Muscle of leg (tissue), 11 donors: Measurements from ENCODE around the gene GK. TPM values are rescaled to one million over a fixed set of nuclear protein-coding genes. Genes with fewer than 3 reads are reported as not detected.
A peak's percentile ranks its signal among the peaks of the same experiment; 100 is the strongest.
"Not testable (repeated sequence)": the region's sequence is repeated elsewhere in the genome, so short reads cannot be mapped to it uniquely, and the experiment has no call there.

ENCODE experiments used
- DNase-seq: peaks from one replicate; pipeline ENCODE4 v3.0.0; 2013
- H3K27ac ChIP-seq: one replicate; pipeline ENCODE4 v1.5.1; 2013; ENCODE audit warnings: mild to moderate bottlenecking, low read length, control low read depth
- H3K27me3 ChIP-seq: one replicate; pipeline ENCODE4 v1.6.1; 2013; ENCODE audit warnings: low read length; ENCODE audit not compliant: control insufficient read depth, insufficient read depth
- H3K36me3 ChIP-seq: one replicate; pipeline ENCODE4 v1.6.1; 2013; ENCODE audit warnings: low read length; ENCODE audit not compliant: control insufficient read depth, insufficient read depth
- H3K4me1 ChIP-seq: one replicate; pipeline ENCODE4 v1.6.1; 2013; ENCODE audit warnings: low read length; ENCODE audit not compliant: control insufficient read depth, insufficient read depth
- H3K4me3 ChIP-seq: one replicate; pipeline ENCODE4 v1.5.1; 2013; ENCODE audit warnings: low read length, control low read depth
- H3K9me3 ChIP-seq: replicated peaks from 2 replicates; pipeline ENCODE4 v1.6.1; 2013; ENCODE audit warnings: low read depth, low read length; ENCODE audit not compliant: control insufficient read depth
- WGBS: methylation state at CpG from one replicate; pipeline ENCODE4 v1.1.5; 2013; ENCODE audit warnings: missing lambda C conversion rate; ENCODE audit not compliant: insufficient coverage; 5-methylcytosine and 5-hydroxymethylcytosine counted together
- polyA plus RNA-seq, 8 donors: library from polyadenylated mRNA; unstranded; fragments of 120-200 nt; gene quantifications; one replicate each; pipeline versions ENCODE4 v1.2.1 to v1.2.3, GENCODE V29; 2013; ENCODE audit warnings: inconsistent platforms in 1 of 8, low replicate concordance in 1 of 8; ENCODE audit not compliant: insufficient read length in 8 of 8, insufficient read depth in 1 of 8
- total RNA-seq: library from RNA; stranded (reverse); fragments of 120-200 nt; gene quantifications from one replicate; pipeline ENCODE4 v1.2.4, GENCODE V29; 2013

GK gene
- total and polyA plus RNA-seq, 9 donors: 3.3 to 9.7 (median 4.2) TPM

DNA sequence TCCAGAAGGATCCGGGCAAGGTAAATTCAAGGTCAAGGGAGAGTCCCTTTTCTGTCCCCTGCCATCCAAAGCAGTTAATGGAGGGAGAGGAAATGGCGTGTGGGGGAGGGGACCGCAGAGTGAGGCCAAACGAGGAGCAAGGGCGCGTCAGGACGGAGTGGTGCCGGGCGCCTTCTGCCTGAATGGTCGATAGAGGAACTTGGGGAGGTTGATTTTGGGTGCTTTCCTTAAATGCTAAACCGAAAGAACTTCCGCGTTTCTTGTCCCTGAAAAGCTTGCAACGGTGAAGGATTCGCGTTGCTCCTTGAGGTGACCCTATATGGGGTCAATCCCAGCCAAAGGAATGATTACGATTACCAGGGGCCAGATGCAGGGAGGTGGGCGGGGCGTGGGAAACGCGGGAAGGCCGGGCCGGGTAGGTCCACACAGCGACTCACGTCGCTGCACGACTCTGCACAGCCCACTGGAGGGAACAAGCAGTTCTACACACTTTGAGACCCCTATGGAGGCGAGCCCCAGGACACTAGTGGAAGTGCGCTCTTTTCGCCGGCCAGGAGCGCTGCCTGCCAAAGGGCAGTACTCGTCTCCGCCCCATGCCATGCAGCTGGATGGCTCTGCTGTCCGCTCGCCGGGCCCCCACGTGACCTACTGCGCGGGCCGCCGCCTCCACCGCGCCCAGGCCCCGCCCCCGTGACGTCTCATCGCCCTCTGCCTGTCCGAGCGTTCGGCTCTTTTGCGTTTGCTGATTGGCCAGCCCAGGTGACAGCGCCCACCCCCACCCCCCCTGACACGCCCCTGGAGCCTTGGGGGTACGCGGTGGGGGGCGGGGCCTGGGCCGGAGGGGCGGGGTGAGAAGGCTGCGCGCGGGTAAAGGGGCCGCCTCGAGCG lies 452 bp upstream of the GK start:
- Histone ChIP-seq H3K27me3 (peaks cover 2% of the 10 kb centered on the region), H3K36me3 (no peaks in the 10 kb centered on the region), H3K4me3 (peak overlapping the region; percentile 70), H3K4me1 (peaks cover 4% of the 10 kb centered on the region), H3K27ac (peak overlapping the region; percentile 79), H3K9me3 (no peaks in the 10 kb centered on the region)
- peak; percentile 96 for DNase-seq
- WGBS: 19% methylated on average over 57 of the region's 65 CpGs

DNA sequence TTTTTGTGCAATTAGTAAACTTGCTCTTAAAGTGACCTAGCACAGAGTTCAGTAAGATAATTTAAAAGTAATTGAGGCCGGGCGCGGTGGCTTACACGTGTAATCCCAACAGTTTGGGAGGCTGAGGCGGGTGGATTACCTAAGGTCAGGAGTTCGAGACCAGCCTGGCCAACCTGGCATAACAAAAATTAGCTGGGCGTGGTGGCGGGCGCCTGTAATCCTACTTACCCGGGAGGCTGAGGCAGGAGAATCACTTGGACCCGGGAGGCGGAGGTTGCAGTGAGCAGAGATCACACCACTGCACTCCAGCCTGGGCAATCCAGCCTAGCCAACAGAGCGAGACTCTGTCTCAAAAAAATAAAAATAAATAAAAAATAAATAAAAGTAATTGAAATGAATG lies 1.2 kb downstream of the GK start:
- not testable (repeated sequence) for DNase-seq, H3K4me3 ChIP-seq, H3K36me3 ChIP-seq, H3K4me1 ChIP-seq, H3K9me3 ChIP-seq, H3K27ac ChIP-seq, H3K27me3 ChIP-seq
- 78% methylated on average over 5 of the region's 13 CpGs for WGBS

DNA sequence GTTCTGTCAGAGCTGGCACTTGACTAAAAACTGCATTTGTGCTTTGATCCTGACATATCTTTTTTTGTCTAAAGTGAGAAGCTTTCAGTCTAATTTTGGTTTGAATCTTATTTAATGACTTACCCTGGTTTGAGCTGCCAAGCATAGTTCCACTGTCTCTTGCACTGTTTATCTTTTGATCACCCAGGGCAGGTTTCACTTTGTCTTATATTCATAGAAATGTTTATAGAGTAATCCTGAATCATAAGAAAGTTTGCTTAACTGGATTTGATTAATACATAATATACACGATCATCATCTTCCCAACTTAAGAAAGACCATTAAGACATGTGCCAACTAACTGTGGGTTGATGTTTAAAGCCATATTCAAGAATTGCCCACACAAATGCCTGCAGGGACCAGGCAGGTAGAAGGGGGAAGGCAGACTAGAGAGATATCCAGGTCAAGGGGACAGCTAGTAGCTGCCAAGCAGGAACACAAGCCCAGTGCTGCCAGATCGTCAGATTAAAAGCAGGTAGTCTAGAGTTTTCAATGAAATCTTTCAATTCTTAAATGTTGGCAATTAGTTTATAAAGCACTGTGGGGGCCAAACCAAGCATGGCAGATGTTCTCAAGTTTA lies 1.9 kb downstream of the GK start:
- no peaks in the 10 kb centered on the region for H3K9me3 ChIP-seq
- DNase-seq: no peak
- H3K4me1 ChIP-seq: peaks cover 4% of the 10 kb centered on the region
- H3K4me3 ChIP-seq: no peak overlapping the region
- H3K36me3 ChIP-seq: no peaks in the 10 kb centered on the region
- peaks cover 2% of the 10 kb centered on the region for H3K27me3 ChIP-seq
- no peak overlapping the region for H3K27ac ChIP-seq
- 67% methylated on average over 1 of the region's 2 CpGs for WGBS

DNA sequence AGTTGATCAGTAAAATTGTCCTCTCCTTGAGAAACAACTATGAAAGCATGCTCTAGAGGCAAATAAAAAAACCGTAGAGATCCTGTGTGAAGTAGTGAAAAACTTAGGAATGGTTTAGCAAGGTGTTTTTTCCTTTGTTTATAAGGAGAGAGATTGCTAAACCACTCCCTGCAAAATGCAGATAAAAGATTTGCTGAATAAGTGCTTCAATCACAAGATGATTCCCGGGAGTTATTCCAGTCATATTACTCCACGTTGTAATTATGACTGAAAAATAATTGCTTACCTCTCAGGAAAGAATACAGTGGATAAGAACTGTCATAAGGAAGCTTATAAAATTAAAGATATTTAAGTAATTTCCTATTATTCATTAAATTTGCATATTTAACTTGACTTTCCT lies 2.8 kb downstream of the GK start:
- no peaks in the 10 kb centered on the region for H3K9me3 ChIP-seq
- peaks cover 4% of the 10 kb centered on the region for H3K4me1 ChIP-seq
- H3K36me3 ChIP-seq: no peaks in the 10 kb centered on the region
- no peak overlapping the region for H3K27ac ChIP-seq
- no peak overlapping the region for H3K4me3 ChIP-seq
- DNase-seq: no peak
- WGBS: no CpG with 5 or more reads among the region's 3 CpGs
- peaks cover 2% of the 10 kb centered on the region for H3K27me3 ChIP-seq

DNA sequence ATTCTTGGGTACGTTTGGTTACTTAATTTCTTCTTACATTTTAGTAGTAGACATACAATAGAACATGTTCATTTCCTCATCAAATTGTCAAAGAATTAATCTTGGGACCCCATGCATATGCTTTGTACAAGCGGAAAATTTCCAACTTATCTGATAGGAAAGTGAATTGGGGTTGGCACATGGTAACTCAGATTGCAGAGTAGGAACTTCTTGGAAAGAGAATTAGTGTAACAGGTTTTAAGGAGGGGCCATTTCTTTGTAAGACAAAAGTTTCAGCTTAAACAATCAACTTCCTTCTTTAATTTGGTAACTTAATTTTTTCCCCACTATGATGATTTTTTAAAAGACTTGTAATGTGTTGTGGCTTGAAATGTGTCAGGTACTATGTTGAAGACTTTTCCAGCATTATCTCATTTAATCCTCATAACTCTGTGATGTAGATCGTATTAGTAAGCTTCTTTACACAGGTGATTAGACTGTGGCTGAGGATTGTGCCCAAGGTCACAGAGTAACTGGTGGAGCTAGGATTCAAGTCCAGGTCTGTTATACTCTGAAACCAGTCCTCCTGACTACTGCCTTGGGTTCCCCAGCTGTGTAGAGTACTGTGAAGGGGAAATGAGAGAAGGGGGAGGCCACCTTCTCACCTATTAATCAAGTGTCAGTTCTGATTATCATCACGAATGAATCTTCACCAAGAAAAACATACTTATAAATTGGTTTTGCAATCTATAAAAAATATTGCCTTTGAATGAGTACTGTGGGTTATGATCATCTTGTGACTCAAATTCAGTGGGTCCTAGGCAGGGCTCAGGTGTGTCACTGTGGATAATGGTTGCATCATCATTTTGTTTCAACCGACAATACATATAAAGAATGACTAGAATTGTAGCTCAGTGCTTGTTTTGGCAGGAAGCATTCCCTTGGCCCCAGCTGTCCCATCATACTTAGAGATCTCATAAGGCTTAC lies 4.3 kb downstream of the GK start:
- H3K27ac ChIP-seq: no peak overlapping the region
- H3K36me3 ChIP-seq: no peaks in the 10 kb centered on the region
- H3K4me1 ChIP-seq: peaks cover under 1% of the 10 kb centered on the region
- H3K9me3 ChIP-seq: no peaks in the 10 kb centered on the region
- no peak for DNase-seq
- no peak overlapping the region for H3K4me3 ChIP-seq
- no CpG with 5 or more reads among the region's 5 CpGs for WGBS
- H3K27me3 ChIP-seq: peaks cover 2% of the 10 kb centered on the region

DNA sequence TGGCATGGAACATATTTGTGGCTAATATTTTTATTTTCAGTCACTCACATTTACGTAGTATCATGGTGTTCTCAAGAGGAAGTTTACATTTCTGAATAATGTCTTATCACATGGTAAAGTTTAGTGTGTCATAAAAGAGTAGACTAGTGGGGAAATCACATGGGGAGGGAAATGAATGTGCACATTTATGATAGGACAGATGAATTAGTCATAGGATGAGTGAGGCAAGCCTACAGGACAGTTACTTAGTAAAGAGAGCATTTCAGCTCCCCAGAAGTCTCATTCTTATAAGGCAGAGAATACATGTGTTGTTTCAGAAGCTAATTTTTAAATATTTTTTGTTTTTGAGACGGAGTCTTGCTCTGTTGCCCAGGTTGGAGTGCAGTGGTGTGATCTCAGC lies 6.2 kb downstream of the GK start:
- H3K36me3 ChIP-seq: no peaks in the 10 kb centered on the region
- no peaks in the 10 kb centered on the region for H3K27me3 ChIP-seq
- DNase-seq: no peak
- no peaks in the 10 kb centered on the region for H3K9me3 ChIP-seq
- H3K27ac ChIP-seq: no peak overlapping the region
- WGBS: no CpG with 5 or more reads among the region's 2 CpGs
- H3K4me1 ChIP-seq: no peaks in the 10 kb centered on the region
- H3K4me3 ChIP-seq: no peak overlapping the region

DNA sequence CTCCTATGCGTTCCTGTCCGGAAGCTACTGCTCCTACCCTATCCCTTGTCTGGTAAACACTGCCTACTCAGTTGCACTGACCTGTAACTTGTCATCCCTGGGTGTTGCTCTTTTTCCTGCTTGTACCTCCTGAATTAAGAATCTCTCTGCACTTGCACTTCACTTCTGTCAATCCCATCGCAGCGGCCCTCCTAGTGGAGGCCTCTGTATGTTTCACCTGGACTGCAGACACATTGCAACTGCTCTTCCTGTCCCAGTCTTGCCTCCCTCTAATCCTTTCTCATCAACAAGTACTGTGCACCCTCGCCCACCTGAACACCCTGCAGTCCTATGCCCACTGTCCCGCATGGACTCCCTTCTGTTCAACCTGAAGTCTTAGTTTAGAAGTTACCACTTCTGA lies 8.0 kb downstream of the GK start:
- H3K27ac ChIP-seq: no peak overlapping the region
- H3K27me3 ChIP-seq: no peaks in the 10 kb centered on the region
- no peaks in the 10 kb centered on the region for H3K4me1 ChIP-seq
- WGBS: 83% methylated on average over 6 of the region's 6 CpGs
- H3K4me3 ChIP-seq: no peak overlapping the region
- DNase-seq: no peak
- no peaks in the 10 kb centered on the region for H3K36me3 ChIP-seq
- no peaks in the 10 kb centered on the region for H3K9me3 ChIP-seq

DNA sequence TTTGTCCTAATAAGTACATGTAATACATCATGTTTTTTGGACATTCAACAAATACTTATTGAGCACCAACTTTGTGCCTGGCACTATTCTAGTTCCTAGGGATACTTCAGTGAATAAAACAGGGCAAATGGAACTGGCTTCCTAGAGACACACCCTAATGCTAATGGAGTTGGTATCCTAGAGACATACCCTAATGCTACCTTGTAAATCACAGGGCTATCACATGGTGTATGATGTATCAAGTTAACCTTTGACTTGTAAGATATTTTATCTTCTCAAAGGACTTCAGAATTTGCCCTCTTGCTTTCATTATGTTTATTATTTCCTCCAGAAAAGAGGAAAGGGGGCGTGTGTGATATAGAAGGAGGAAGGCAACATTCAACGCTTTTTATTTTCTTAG lies 10.1 kb downstream of the GK start:
- H3K27ac ChIP-seq: no peak overlapping the region
- no peak for DNase-seq
- no peaks in the 10 kb centered on the region for H3K27me3 ChIP-seq
- no peak overlapping the region for H3K4me3 ChIP-seq
- no peaks in the 10 kb centered on the region for H3K36me3 ChIP-seq
- WGBS: no CpG with 5 or more reads among the region's 2 CpGs
- H3K9me3 ChIP-seq: no peaks in the 10 kb centered on the region
- no peaks in the 10 kb centered on the region for H3K4me1 ChIP-seq

DNA sequence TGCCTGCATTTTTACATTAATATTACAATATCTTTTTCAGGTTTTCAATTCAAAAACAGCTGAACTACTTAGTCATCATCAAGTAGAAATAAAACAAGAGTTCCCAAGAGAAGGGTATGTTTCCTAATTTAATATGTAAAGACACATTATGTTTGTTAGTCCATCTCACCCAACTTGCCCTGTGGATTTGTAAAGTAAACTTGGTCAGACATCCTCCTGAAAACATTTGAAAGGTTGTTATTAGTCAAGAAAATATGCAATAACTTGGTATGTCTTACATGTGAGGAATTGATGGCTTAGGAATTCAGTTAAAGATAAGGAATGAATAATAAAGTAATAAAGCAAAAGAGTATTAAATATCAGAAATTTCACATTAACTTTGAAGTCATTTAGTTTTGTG lies 12.2 kb downstream of the GK start:
- H3K4me3 ChIP-seq: no peak overlapping the region
- DNase-seq: no peak
- H3K4me1 ChIP-seq: no peaks in the 10 kb centered on the region
- H3K27ac ChIP-seq: no peak overlapping the region
- H3K9me3 ChIP-seq: no peaks in the 10 kb centered on the region
- H3K27me3 ChIP-seq: no peaks in the 10 kb centered on the region
- no peaks in the 10 kb centered on the region for H3K36me3 ChIP-seq

DNA sequence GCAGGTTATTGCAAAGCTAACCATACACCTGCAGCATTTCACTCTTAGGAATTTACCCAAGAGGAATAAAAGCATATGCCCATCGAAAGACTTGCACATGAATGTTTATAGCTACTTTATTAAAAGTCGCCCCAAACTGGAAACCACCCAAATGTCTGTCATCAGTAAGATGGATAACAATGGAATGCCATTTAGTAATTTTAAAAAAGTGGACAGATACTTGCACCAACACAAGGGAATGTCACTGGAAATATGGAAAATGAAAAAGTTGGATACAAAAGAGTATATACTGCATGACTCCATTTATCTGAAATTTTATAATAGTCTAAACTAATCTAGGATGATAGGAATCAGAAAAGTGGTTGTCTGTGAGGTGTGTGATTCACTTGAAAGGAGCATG lies 12.9 kb downstream of the GK start:
- Histone ChIP-seq H3K9me3 (no peaks in the 10 kb centered on the region), H3K36me3 (no peaks in the 10 kb centered on the region), H3K27me3 (no peaks in the 10 kb centered on the region), H3K4me1 (no peaks in the 10 kb centered on the region), H3K4me3 (no peak overlapping the region), H3K27ac (no peak overlapping the region)
- WGBS: no CpG with 5 or more reads among the region's 2 CpGs
- DNase-seq: no peak
